ENCODE data around the gene ATP5F1B. TPM values are rescaled to one million over a fixed set of nuclear protein-coding genes. Genes with fewer than 3 reads are reported as not detected.

ATP5F1B gene
- total and polyA plus RNA-seq, 9 of the 15 experiments (the other 6 are each of a cell fraction or from before 2014, with no cell fraction given): 908 to 3,125 (median 1,482) TPM

DNA sequence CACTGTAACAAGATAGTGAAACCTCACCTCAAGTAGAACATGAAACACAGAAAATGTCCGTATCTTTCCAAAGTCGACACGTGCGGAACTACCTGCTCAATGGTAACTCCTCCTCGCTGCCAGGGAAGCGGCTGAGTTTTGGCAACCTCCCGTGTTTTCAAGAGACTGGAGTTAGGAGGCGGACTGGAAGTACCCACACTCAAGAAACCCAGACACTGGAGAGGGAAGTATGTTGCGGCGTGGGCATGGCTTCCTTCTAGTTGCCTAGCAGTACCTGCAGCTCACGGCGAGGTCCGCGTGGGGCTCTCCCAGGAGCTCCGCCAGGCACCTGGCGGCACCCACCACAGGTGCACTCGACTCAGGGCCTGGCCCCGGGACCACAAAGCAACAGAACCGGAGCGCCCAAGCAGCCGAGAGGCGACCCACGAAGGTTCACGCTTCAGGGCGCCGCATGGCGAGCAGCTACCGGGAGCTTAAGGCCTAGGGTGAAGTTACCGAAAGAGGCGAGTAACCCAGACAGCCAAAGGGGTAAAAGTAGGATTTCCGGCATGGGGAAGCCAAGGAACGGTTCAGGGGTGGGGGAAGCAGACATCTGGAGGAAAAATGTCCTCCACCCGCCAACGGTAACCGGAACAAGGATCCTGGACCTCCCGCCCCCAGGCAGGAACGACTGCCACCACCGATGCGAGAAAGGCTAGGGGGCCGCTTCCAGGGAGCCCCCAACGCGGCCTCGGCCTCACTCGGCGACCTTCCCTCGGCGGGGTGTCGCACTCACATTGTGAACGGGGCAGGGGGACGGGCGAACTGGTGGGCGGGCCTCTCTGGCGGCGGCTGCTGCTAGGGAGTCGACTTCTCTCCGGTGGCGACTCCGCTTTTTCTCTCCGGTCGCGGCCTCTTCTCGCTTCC, 41.7 kb upstream of the ATP5F1B start (continued):
- no peak for TF ChIP-seq POU5F1 (IDR thresholded peaks at IDR 0.05; ENCODE audit: borderline replicate concordance, low read depth, low read length, partially characterized antibody)
- peak; percentile 77 for TF ChIP-seq KAT7 (CRISPR knock-in tag; IDR thresholded peaks at IDR 0.05; ENCODE audit: borderline replicate concordance)
- 0 out of 2 replicates have a peak, but pooled peaks have one; percentile 10 for TF ChIP-seq ESRRA (IDR thresholded peaks at IDR 0.05; ENCODE audit: borderline replicate concordance, low read depth)
- TF ChIP-seq SREBF2 (CRISPR knock-in tag; IDR thresholded peaks at IDR 0.05): 0 out of 2 replicates have a peak, but pooled peaks have one; percentile 22
- TF ChIP-seq PURB (CRISPR knock-in tag; IDR thresholded peaks at IDR 0.05; ENCODE audit: low read depth): no peak
- no peak for TF ChIP-seq ZNF217 (CRISPR knock-in tag; IDR thresholded peaks at IDR 0.05)
- TF ChIP-seq BCOR (IDR thresholded peaks at IDR 0.05): no peak
- TF ChIP-seq, protein P1, sequence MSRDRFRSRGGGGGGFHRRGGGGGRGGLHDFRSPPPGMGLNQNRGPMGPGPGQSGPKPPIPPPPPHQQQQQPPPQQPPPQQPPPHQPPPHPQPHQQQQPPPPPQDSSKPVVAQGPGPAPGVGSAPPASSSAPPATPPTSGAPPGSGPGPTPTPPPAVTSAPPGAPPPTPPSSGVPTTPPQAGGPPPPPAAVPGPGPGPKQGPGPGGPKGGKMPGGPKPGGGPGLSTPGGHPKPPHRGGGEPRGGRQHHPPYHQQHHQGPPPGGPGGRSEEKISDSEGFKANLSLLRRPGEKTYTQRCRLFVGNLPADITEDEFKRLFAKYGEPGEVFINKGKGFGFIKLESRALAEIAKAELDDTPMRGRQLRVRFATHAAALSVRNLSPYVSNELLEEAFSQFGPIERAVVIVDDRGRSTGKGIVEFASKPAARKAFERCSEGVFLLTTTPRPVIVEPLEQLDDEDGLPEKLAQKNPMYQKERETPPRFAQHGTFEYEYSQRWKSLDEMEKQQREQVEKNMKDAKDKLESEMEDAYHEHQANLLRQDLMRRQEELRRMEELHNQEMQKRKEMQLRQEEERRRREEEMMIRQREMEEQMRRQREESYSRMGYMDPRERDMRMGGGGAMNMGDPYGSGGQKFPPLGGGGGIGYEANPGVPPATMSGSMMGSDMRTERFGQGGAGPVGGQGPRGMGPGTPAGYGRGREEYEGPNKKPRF (IDR thresholded peaks at IDR 0.05; ENCODE audit: low read depth, low read length): no peak
- TF ChIP-seq, protein P2, sequence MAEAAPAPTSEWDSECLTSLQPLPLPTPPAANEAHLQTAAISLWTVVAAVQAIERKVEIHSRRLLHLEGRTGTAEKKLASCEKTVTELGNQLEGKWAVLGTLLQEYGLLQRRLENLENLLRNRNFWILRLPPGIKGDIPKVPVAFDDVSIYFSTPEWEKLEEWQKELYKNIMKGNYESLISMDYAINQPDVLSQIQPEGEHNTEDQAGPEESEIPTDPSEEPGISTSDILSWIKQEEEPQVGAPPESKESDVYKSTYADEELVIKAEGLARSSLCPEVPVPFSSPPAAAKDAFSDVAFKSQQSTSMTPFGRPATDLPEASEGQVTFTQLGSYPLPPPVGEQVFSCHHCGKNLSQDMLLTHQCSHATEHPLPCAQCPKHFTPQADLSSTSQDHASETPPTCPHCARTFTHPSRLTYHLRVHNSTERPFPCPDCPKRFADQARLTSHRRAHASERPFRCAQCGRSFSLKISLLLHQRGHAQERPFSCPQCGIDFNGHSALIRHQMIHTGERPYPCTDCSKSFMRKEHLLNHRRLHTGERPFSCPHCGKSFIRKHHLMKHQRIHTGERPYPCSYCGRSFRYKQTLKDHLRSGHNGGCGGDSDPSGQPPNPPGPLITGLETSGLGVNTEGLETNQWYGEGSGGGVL (CRISPR knock-in tag; IDR thresholded peaks at IDR 0.05): no peak
- no peak for TF ChIP-seq ZNF592 (IDR thresholded peaks at IDR 0.05)
- TF ChIP-seq, protein P3, sequence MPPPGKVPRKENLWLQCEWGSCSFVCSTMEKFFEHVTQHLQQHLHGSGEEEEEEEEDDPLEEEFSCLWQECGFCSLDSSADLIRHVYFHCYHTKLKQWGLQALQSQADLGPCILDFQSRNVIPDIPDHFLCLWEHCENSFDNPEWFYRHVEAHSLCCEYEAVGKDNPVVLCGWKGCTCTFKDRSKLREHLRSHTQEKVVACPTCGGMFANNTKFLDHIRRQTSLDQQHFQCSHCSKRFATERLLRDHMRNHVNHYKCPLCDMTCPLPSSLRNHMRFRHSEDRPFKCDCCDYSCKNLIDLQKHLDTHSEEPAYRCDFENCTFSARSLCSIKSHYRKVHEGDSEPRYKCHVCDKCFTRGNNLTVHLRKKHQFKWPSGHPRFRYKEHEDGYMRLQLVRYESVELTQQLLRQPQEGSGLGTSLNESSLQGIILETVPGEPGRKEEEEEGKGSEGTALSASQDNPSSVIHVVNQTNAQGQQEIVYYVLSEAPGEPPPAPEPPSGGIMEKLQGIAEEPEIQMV (tag; conservative IDR thresholded peaks at IDR 0.05; ENCODE audit: low read depth): no peak
- TF ChIP-seq ZNF586 (CRISPR knock-in tag; conservative IDR thresholded peaks at IDR 0.05): no peak
- TF ChIP-seq CREB1 (IDR thresholded peaks at IDR 0.05): no peak
- TF ChIP-seq CREB1 (CRISPR knock-in tag; IDR thresholded peaks at IDR 0.05): no peak
- no peak for TF ChIP-seq CREBBP (IDR thresholded peaks at IDR 0.05; ENCODE audit: low read depth, low read length)
- peak; percentile 40 for TF ChIP-seq TAF9B (IDR thresholded peaks at IDR 0.05; ENCODE audit: partially characterized antibody)
